GM21717 (cell line): ENCODE results near the gene RPS3A.
"Not testable (repeated sequence)": the region's sequence is repeated elsewhere in the genome, so short reads cannot be mapped to it uniquely, and the experiment has no call there.

ENCODE experiments used
- ATAC-seq: cut with Tn5 transposase; IDR thresholded peaks from one replicate; pipeline ENCODE4 v1.9.1; 2021; ENCODE audit warnings: mild to moderate bottlenecking, moderate library complexity; ENCODE audit not compliant: unreplicated experiment

The RPS3A gene

DNA sequence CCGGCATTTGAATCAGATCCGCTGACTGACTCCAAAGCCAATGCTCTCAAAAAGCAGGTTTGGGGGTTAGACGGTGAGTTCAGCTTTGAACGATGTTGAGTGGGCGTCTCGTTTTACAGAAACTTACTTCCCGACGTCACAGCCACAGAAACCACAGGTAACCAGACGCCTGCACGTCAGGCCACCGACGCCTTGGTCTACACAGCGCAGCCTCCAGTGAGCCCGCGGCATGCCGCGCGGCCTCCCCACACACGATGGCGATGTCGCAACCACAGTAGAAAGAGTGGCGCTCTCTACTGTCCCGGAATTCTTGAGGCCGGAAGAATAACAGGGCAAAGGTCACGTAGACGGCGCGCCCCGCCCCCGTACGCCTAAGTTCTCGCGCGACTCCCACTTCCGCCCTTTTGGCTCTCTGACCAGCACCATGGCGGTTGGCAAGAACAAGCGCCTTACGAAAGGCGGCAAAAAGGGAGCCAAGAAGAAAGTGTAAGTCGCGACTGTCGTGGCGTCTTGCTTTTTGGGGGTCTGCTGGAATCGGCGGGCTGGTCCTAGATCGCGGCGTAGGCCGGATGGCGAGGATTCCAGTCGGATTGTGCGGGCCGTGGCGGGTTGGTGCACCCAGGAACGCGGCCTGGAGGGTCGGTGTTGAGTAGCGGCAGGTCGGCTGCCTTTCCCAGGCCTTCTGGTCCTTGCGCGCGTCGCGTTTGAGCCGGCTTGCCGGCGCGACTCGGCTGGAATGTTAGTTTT is at the start of gene RPS3A:
Gene RPS3A, plus strand, starts transcription at position 400 of the 747 bp plus-strand sequence. Its CDS starts 25 bp downstream, at position 425.
- ATAC-seq: peak; percentile 96

DNA sequence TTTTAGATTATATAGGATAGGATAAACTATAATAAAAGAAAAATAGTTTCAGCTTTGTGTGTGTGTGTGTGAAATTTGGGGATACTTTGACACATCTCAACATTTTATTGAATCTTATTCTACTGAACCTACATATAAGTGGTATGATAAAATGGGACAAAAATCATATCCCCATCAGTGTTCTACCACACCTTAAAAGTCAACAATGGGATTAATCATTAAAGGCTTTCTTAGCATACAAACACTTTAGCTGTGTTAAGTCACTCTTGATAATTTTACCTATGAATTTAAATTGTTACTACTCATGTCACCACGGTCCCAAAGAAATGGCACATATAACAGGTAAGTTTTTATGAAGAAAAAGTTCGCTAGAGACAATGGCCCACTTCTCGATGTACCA is 46.6 kb upstream of the RPS3A start:
- ATAC-seq: peak; percentile 4

DNA sequence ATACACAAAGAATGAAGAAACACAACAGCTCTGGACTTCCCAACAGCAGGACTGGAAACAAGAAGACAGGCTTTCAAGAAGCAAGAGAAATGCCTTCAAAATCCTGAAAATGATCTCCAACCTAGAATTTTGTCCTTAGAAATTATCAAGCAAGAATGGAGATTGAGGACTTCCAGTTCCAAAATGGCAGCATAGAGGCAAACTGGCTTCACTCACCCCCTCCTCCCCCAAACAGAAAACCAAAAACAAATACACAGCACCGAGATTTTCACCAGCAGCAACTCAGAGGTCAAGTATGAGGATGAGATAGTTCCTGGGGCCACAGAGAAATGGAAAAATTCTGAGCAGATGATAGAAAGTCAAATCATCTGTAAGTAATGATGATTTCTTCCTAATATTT is 43.9 kb upstream of the RPS3A start:
- no peak for ATAC-seq

DNA sequence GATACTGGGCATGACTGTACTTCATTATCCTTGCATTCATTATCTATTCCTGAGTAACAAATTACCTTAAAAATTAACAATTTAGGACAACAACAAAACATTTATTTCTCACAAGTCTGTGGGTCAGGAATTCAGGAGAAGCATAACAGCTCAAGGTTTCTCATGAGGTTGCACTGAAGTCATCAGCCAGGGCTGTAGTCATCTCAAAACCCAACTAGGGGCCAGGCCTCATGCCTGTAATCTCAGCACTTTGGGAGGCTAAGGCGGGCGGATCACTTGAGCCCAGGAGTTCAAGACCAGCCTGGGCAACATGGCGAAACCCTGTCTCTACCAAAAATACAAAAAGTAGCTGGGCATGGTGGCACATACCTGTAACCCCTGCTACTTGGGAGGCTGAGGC is 36.3 kb upstream of the RPS3A start:
- not testable (repeated sequence) for ATAC-seq

- no peak for ATAC-seq
Measured at GRCh38 chr4:151067316-151067970, 32.0 kb upstream of the RPS3A start.

DNA sequence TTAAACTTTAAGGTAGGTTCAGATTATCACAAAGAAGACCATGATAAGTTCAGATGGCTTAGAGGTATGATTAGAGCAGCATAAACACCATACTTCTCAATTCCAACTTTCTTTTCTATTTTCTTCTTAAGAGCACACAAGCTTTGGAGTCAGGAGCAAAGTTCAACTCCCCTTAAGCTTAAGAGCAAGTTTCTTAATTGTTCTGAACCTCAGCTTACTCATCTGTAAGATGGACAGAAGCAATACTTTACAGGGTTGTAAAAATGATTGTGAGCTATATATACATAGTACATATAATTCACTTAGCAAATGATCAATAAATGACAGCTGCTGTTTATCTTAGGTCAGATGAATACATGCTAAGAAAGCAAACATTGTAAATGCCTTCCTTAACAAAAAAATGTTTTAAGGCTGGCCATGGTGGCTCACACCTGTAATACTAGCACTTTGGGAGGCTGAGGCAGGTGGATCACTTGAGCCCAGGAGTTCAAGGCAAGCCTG is 25.0 kb upstream of the RPS3A start:
- ATAC-seq: no peak

- ATAC-seq: not testable (repeated sequence)
Measured at GRCh38 chr4:151077978-151078377, 21.4 kb upstream of the RPS3A start.

DNA sequence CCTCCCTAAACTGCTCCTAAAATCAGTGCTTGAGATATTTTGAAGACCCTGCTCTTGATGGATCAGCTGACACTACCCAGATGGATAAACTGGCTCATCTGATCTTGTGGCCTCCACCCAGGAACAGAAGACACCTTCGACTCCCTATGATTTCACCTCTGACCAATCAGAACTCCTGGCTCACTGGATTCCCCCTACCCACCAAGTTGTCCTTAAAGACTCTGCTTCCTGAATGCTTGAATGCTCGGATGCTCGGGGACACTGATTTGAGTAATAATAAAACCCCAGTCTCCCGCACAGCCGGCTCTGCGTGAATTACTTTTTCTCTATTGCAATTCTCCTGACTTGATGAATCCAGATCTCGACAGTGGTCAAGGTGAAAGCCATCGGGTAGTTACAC is 12.0 kb upstream of the RPS3A start:
- ATAC-seq: no peak

- ATAC-seq: no peak
Measured at GRCh38 chr4:151091047-151091446, 8.4 kb upstream of the RPS3A start.

- ATAC-seq: no peak
Measured at GRCh38 chr4:151092488-151092887, 6.9 kb upstream of the RPS3A start.

DNA sequence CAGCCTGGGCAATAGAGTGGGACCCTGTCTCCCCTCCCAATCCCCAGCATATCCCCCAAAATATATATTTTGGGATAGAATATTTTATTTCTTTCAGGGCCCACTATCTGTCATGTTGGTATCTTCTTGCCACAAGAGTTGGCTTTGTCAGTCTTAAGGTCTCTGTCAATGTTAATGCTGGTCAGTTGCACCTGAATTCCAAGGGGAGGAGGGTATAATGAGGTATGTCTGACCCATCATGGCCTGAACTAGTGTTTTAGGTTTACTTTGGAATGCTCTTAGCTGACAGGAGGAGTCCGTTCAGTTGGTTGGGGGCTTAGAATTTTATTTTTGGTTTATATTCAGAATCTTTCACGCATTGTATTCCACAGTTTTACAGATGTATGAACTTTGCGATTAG is 6.2 kb upstream of the RPS3A start:
- ATAC-seq: no peak

- no peak for ATAC-seq
Measured at GRCh38 chr4:151094290-151094751, 5.1 kb upstream of the RPS3A start.

- ATAC-seq: no peak
Measured at GRCh38 chr4:151095142-151095541, 4.3 kb upstream of the RPS3A start.

- no peak for ATAC-seq
Measured at GRCh38 chr4:151097759-151098158, 1.7 kb upstream of the RPS3A start.

DNA sequence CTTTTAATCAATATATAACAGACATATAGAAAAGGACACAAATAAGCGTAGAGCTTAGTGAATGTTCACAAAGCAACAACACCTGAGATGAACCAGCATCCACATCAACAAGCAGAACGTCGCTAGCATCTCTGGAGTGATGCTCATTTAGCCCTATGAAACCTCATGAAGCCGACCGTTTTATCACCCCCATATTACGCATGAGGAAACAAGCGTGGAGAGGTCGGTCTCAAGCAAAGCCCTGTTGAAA is 524 bp upstream of the RPS3A start:
- ATAC-seq: no peak

DNA sequence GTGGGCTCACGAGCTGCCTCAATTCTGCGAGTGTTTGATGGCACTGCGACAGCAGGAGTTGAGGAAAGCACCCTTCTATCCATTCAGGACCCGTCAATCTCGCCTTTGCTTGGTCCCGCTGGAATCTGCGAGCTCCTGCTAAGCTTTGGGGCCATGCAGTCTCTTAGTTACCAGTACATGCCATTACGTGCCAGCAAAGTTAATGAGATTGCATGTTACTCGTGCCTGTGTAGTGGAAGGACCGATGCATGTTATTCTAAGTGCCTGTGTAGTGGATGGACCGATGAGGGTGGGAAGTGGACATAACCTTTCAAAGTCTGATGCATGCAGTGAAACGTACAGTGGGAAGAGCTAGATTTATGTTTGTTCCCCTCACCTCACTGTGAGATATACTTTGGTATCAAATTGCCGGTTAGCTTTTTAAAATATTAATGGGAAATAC is 569 bp downstream of the RPS3A start:
- no peak for ATAC-seq

DNA sequence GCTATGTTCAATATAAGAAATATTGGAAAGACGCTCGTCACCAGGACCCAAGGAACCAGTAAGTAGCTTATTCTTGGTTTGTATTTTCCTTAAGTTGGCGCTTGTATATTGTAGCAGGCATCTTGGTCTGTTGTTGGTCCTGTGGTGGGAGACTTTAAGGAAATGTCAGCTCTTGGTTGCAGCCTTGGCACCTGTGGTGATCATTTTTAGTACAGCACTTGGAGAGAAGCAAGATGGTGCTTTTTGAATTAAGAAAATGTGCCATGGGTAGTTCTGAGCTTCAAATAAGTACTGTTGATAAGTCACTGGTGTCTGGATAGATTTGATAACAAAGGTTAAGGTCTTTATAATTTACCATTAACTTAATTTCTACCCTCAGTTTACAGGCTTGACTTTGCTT is 1.1 kb downstream of the RPS3A start:
- ATAC-seq: no peak

- no peak for ATAC-seq
Measured at GRCh38 chr4:151103758-151104157, 4.3 kb downstream of the RPS3A start.

DNA sequence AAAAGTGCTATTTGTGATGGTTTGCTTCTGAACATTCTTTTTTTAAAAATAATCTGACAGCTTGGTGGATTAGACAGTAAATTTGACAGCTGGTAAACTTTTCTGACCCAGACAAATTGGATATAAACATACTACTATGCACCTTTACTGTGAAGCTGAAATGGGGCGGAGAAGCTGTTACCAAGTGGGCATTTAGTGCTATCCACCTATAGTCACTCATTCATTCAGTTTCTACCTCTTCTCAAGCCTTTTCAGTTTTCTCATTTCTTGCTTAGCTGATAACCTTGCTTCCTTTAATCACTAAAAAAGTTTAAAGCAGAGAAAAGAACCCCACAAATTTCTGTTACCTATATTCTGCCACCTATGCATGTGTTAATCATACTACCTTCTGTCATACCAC is 5.2 kb downstream of the RPS3A start:
- ATAC-seq: no peak

GRCh38 chr4:151105454-151106032 is 6.1 kb downstream of the RPS3A start:
- ATAC-seq: no peak

DNA sequence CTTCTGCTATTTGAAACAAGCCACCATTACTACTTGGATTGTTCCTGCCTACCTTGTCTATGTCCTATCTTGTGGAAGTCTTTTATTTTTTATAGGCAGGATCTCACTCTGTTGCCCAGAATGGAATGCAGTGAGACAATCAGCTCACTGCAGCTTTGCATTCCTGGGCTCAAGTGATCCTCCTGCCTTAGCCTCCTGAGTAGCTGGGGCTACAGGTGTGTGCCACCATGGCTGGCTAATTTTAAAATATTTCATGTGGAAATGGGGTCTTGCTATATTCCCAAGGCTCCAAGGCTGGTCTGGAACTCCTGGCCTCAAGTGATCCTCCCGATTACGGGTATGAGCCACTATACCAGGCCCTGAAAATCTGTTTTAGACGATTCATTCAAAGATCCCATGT is 7.6 kb downstream of the RPS3A start:
- no peak for ATAC-seq

DNA sequence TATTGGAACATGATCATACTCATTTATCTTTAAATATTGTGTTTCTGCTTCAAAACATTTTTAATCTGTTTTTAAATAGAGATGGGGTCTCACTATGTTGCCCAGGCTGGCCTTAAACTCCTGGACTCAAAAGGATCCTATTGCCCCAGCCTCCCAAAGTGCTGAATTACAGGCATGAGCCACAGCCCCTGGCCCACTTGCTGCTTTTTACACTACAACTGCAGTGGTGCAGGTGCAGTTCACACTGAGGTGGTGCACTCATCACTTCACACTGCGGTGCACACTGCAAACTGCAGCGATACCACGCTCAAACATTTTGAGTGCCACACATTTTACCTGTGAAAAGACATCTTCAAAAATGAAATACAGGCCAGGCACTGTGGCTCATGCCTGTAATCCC is 10.8 kb downstream of the RPS3A start:
- ATAC-seq: no peak
